DMS79 treated with DMSO at 0.1 percent for 48 hours (cell line): ENCODE results near the gene DLG1.
A peak's percentile ranks its signal among the peaks of the same experiment; 100 is the strongest.

ENCODE experiments used
- DNase-seq: peaks from one replicate; lab custom pipeline; 2025; lab: John Stamatoyannopoulos, UW

The DLG1 gene

DNA sequence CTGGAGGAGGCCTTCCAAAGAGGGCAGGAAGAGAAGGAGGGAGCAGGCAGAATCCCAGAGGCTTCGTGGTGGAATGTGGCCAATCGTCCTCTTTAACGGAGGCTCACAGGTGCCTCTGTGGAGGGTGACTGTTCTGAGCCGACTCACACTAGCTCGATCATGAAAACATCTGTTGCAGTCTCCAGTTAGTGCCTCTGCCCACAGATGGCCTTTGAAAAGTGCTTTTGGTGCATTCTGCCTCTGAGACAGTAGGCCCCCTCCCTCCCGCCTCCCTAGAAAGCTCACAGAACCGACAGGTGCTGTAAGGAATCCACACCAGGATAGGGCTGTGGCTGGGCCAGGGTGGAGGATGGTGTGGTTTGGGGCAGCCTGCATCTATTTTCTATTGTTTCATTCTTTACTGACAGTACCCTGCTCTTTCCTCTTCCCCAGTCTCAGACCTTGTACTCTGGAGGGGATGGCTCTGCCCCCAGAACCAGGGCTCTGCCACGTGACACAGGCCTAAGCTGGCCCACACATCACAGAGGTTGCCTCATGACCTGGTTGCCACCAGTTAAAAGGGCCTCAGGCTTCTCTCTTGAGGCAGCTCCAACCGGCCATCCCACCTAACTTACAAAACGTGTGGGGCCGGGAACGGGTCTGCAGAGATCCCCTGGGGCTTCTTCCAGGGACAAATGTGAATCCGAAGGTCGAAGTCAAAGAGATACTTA lies 302.6 kb downstream of the DLG1 start:
- peak; percentile 69 for DNase-seq

GRCh38 chr3:196995027-196995426 lies 303.4 kb downstream of the DLG1 start:
- no peak for DNase-seq

DNA sequence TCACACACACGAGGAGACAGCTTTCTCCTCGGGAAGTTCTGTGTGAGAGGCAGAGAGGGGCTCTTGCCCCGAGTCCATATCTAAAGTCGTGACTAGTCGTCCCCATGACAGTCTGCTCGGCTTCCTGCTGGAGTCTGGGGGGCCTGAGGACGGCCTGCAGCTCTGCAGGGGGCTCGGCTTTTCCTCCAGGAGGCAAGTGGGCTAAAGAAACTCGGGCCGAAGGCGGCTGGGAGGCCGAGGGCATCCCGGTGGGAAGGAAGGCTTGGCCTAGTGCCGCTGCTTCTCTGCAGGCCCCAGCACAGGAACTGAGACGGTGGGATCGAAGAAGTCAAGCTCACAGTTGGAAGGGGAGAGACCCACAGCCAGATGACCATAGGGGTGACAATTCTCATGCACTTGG lies 304.4 kb downstream of the DLG1 start:
- DNase-seq: no peak
